Stomach (tissue), 9 donors: Measurements from ENCODE around the gene SCCPDH. TPM values are rescaled to one million over a fixed set of nuclear protein-coding genes. Genes with fewer than 3 reads are reported as not detected.

Experiments
- DNase-seq, 2 donors: peaks; one replicate each; pipeline versions ENCODE4 v3.0.0 to v3.0.0-alpha.2; 2013 to 2019
- H3K27ac ChIP-seq, 5 donors: fragments of 200-600 bp in 4 of 5; sonication (generic) in 4 of 5; one replicate each; pipeline ENCODE4 v1.5.1; 2013 to 2019; ENCODE audit warnings: mild to moderate bottlenecking in 1 of 5, moderate library complexity in 1 of 5
- H3K27me3 ChIP-seq, 3 donors: fragments of 200-600 bp; sonication (generic); one replicate each; pipeline ENCODE4 v1.5.1; 2017 to 2019; ENCODE audit warnings: mixed run types in 1 of 3
- H3K36me3 ChIP-seq, 4 donors: fragments of 200-600 bp; sonication (generic); 1 replicate in 3 of 4; 2 replicates in 1 of 4; pipeline ENCODE4 v1.5.1; 2016 to 2019
- H3K4me1 ChIP-seq, 4 donors: fragments of 200-600 bp; sonication (generic); one replicate each; pipeline ENCODE4 v1.5.1; 2016 to 2019
- H3K4me3 ChIP-seq, 4 donors: fragments of 200-600 bp; sonication (generic) in 3 of 4; one replicate each; pipeline ENCODE4 v1.5.1; 2016 to 2019; ENCODE audit warnings: mild to moderate bottlenecking in 1 of 4
- H3K9me3 ChIP-seq, 4 donors: fragments of 200-600 bp; sonication (generic); one replicate each; pipeline ENCODE4 v1.5.1; 2016 to 2019
- CTCF ChIP-seq, 7 experiments: fragments of 450-650 bp in 4 of 7; fragments of 200-600 bp in 3 of 7; sonication (generic) in 3 of 7; IDR thresholded peaks; one replicate each; pipeline ENCODE4 v1.5.1; 2016 to 2019; ENCODE audit warnings: antibody characterized with exemption in 7 of 7, control low read depth in 2 of 7, mild to moderate bottlenecking in 1 of 7
- EP300 ChIP-seq: sonication (generic); formaldehyde crosslinking; IDR thresholded peaks from one replicate; pipeline ENCODE4 v1.6.1; 2017; ENCODE audit warnings: antibody characterized with exemption
- POLR2A ChIP-seq, 4 donors: fragments of 450-650 bp; IDR thresholded peaks; one replicate each; pipeline ENCODE4 v1.6.1; 2016; ENCODE audit warnings: antibody characterized with exemption in 4 of 4, control low read depth in 2 of 4, mild to moderate bottlenecking in 1 of 4, moderate library complexity in 1 of 4
- POLR2AphosphoS5 ChIP-seq, 3 donors: sonication (generic); formaldehyde crosslinking; IDR thresholded peaks; one replicate each; pipeline ENCODE4 v1.6.1; 2016; ENCODE audit warnings: antibody characterized with exemption in 3 of 3
- WGBS, 5 donors: extraction: QIAGEN DNeasy Blood & Tissue Kit in 3 of 5; methylation state at CpG; one replicate each; pipeline versions ENCODE4 v1.1.5 to v1.1.7; 2013 to 2018; 5-methylcytosine and 5-hydroxymethylcytosine counted together
- intact Hi-C: fragments of 100-400 bp; cut with DNase I; formaldehyde crosslinking; loops from one replicate; pipeline ENCODE4 v1.15.1; 2023; ENCODE audit warnings: low total_unique reads
- polyA plus RNA-seq, 3 donors: library from polyadenylated mRNA; stranded (reverse); fragments of 200-250 nt; gene quantifications; one replicate each; pipeline ENCODE4 v1.2.3, GENCODE V29; 2013
- total RNA-seq, 5 donors: library from RNA; depleted of rRNA; stranded (reverse); fragments of >200 nt; gene quantifications; one replicate each; pipeline versions ENCODE4 v1.1.0 to v1.2.3, GENCODE V29; 2014 to 2016
- donor health status: healthy with polysubstance abuse.
- donor health status: Bipolar disorder and iron deficiency.
- donor health status: healthy.

SCCPDH gene
- total and polyA plus RNA-seq, 8 donors: 13.4 to 66.3 (median 20.7) TPM

- peaks cover 12 to 57% (median 53%) of the 10 kb centered on the region in 4 donors for H3K36me3 ChIP-seq
- TF ChIP-seq EP300 (no peak), POLR2A (IDR thresholded peaks at IDR 0.05) (no peak), POLR2AphosphoS5 (IDR thresholded peaks at IDR 0.05) (no peak), CTCF (IDR thresholded peaks at IDR 0.05) (no peak)
- WGBS, 5 donors: 97 to 100% (median 99%) methylated on average over 2 to 9 of the region's 9 CpGs
Measured at GRCh38 chr1:246780264-246780663, 56.1 kb downstream of the SCCPDH start.

GRCh38 chr1:246781212-246781611 lies 57.0 kb downstream of the SCCPDH start:
- no peak overlapping the region for H3K27ac ChIP-seq
- intact Hi-C loops: no loop called here

More at GRCh38 chr1:246780264-246780663, 56.1 kb downstream of the SCCPDH start:
- intact Hi-C loops: no loop called here
- DNase-seq: no peak
- H3K27ac ChIP-seq: no peak overlapping the region
- H3K4me1 ChIP-seq: peaks cover 0 to 14% (median 0%) of the 10 kb centered on the region in 4 donors
- H3K27me3 ChIP-seq: no peaks in the 10 kb centered on the region
- no peak overlapping the region for H3K4me3 ChIP-seq
- no peaks in the 10 kb centered on the region for H3K9me3 ChIP-seq

GRCh38 chr1:246782120-246782900 lies 58.1 kb downstream of the SCCPDH start:
- intact Hi-C loops: no loop called here
- Histone ChIP-seq H3K36me3 (peaks cover 0 to 37% (median 32%) of the 10 kb centered on the region in 4 donors), H3K27ac (peak overlapping the region in 1 of 5 donors; percentile 27), H3K9me3 (no peaks in the 10 kb centered on the region), H3K4me3 (no peak overlapping the region), H3K27me3 (no peaks in the 10 kb centered on the region), H3K4me1 (peaks cover 0 to 14% (median 0%) of the 10 kb centered on the region in 4 donors)
- peak in 1 of 2 donors; percentile 61 for DNase-seq
- TF ChIP-seq POLR2A (IDR thresholded peaks at IDR 0.05) (no peak), EP300 (no peak), CTCF (IDR thresholded peaks at IDR 0.05) (no peak), POLR2AphosphoS5 (IDR thresholded peaks at IDR 0.05) (no peak)
- 55 to 60% (median 57%) methylated on average over 13 to 16 of the region's 16 CpGs for WGBS, 5 donors

More at GRCh38 chr1:246781212-246781611, 57.0 kb downstream of the SCCPDH start:
- no peak overlapping the region for H3K4me3 ChIP-seq
- H3K27me3 ChIP-seq: no peaks in the 10 kb centered on the region
- DNase-seq: no peak
- peaks cover 0 to 14% (median 0%) of the 10 kb centered on the region in 4 donors for H3K4me1 ChIP-seq
- peaks cover 5 to 48% (median 43%) of the 10 kb centered on the region in 4 donors for H3K36me3 ChIP-seq
- WGBS, 5 donors: 94 to 98% (median 97%) methylated on average over 7 of the region's 7 CpGs
- H3K9me3 ChIP-seq: no peaks in the 10 kb centered on the region
- no peak for TF ChIP-seq CTCF (IDR thresholded peaks at IDR 0.05)
- TF ChIP-seq POLR2AphosphoS5 (IDR thresholded peaks at IDR 0.05): no peak
- no peak for TF ChIP-seq POLR2A (IDR thresholded peaks at IDR 0.05)
- TF ChIP-seq EP300: no peak

- peaks cover 7 to 28% (median 10%) of the 10 kb centered on the region in 4 donors for H3K4me1 ChIP-seq
- H3K9me3 ChIP-seq: no peaks in the 10 kb centered on the region
- peaks cover 0 to 17% (median 11%) of the 10 kb centered on the region in 4 donors for H3K36me3 ChIP-seq
- H3K4me3 ChIP-seq: peak overlapping the region in 2 of 4 donors; percentile 6 to 31
- no peak for DNase-seq
- intact Hi-C loops: no loop called here
- peaks cover 0 to 14% (median 8%) of the 10 kb centered on the region in 3 donors for H3K27me3 ChIP-seq
- 61 to 74% (median 65%) methylated on average over 16 to 19 of the region's 19 CpGs for WGBS, 5 donors
- TF ChIP-seq CTCF (IDR thresholded peaks at IDR 0.05) (no peak), POLR2AphosphoS5 (IDR thresholded peaks at IDR 0.05) (no peak), EP300 (no peak), POLR2A (IDR thresholded peaks at IDR 0.05) (no peak)
- H3K27ac ChIP-seq: peak overlapping the region in 1 of 5 donors; percentile 8
Measured at GRCh38 chr1:246784621-246785493, 60.6 kb downstream of the SCCPDH start.
